ENCODE measurements around the gene CCNA2.

GRCh38 chr4:121767166-121767565 lies 56.5 kb downstream of the CCNA2 start:
- TF ChIP-seq CTCF (IDR thresholded peaks at IDR 0.05; ENCODE audit: insufficient read depth, low read length) (no peak), POLR2AphosphoS5 (IDR thresholded peaks at IDR 0.05; ENCODE audit: low read depth) (no peak)

All from HL-60 (cell line).